Measurements from ENCODE around the gene TBATA.

The TBATA gene

GRCh38 chr10:70809726-70810125, 24.5 kb upstream of the TBATA start:
- TF ChIP-seq, protein P1, sequence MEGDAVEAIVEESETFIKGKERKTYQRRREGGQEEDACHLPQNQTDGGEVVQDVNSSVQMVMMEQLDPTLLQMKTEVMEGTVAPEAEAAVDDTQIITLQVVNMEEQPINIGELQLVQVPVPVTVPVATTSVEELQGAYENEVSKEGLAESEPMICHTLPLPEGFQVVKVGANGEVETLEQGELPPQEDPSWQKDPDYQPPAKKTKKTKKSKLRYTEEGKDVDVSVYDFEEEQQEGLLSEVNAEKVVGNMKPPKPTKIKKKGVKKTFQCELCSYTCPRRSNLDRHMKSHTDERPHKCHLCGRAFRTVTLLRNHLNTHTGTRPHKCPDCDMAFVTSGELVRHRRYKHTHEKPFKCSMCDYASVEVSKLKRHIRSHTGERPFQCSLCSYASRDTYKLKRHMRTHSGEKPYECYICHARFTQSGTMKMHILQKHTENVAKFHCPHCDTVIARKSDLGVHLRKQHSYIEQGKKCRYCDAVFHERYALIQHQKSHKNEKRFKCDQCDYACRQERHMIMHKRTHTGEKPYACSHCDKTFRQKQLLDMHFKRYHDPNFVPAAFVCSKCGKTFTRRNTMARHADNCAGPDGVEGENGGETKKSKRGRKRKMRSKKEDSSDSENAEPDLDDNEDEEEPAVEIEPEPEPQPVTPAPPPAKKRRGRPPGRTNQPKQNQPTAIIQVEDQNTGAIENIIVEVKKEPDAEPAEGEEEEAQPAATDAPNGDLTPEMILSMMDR (conservative IDR thresholded peaks at IDR 0.05; ENCODE audit: control insufficient read depth, insufficient read depth, low read depth, low read length): no peak
- no peak for DNase-seq (ENCODE audit: low read depth)
- H3K4me3 ChIP-seq (ENCODE audit: control insufficient read depth, low read depth, low read length): no peak overlapping the region

DNA sequence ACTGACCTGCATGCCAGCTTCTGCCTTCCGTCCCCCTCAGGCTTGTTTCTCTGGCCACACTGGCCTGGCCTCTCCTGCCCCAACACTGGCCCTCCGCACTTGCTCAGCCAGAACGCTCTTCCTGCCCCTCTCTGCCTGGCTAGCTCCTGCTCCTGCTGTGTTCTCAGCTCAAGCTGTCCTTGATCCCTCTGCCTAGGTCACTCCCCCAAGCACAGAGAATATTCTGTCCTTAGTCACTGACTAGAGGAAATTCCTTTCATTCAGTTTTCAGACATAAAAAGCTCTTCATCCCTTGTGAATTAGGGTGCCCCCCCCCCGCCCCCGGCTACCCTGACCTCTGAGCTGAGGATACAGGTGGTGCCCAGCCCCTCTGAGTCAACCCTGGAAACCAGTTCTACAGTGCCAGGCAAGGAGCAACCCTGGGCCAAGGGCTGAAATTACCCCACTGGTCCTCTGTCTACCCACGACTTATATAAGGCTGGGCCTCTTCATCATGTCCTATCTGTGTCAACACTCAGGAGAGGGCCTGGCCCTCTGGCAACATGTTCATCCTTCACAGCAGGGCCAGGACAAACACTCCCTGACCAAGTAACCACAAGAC, 23.9 kb upstream of the TBATA start:
- no peak overlapping the region for H3K4me3 ChIP-seq (ENCODE audit: control insufficient read depth, low read depth, low read length)
- TF ChIP-seq, protein P1 (conservative IDR thresholded peaks at IDR 0.05; ENCODE audit: control insufficient read depth, insufficient read depth, low read depth, low read length): no peak
- DNase-seq (ENCODE audit: low read depth): no peak

GRCh38 chr10:70807556-70807955, 22.4 kb upstream of the TBATA start:
- H3K4me3 ChIP-seq (ENCODE audit: control insufficient read depth, low read depth, low read length): no peak overlapping the region
- TF ChIP-seq, protein P1 (conservative IDR thresholded peaks at IDR 0.05; ENCODE audit: control insufficient read depth, insufficient read depth, low read depth, low read length): no peak
- no peak for DNase-seq (ENCODE audit: low read depth)

GRCh38 chr10:70806841-70807240, 21.7 kb upstream of the TBATA start:
- TF ChIP-seq, protein P1 (conservative IDR thresholded peaks at IDR 0.05; ENCODE audit: control insufficient read depth, insufficient read depth, low read depth, low read length): no peak
- H3K4me3 ChIP-seq (ENCODE audit: control insufficient read depth, low read depth, low read length): no peak overlapping the region
- no peak for DNase-seq (ENCODE audit: low read depth)

DNA sequence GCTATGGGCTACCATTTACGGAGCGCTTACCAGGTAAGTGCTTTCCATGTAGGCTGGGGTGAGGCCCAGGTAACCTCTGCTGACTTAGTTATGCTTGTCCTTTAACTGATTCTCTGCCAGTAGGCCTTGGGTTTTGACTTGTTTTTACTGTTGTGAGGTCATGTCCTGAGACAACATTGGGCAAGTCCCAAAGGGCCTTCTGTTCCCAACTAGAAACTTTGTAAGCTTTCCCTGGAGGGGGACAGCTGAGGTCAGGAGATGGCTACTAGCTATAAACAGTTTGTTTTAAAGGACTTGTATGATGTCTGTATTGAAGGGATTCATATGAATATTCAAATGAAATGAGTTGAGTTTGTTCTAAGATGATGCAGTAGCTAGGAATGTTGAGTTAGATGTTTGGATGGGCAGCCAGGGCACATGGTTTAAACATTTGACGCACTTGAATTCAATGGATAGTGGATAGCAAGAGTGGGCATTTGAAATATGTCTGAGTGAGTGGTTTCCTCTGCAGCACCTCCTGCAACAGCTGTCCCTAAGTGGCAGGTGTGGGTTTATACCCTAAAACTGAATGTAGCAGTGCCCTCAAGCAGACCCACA, 20.5 kb upstream of the TBATA start:
- TF ChIP-seq, protein P1 (conservative IDR thresholded peaks at IDR 0.05; ENCODE audit: control insufficient read depth, insufficient read depth, low read depth, low read length): no peak

DNA sequence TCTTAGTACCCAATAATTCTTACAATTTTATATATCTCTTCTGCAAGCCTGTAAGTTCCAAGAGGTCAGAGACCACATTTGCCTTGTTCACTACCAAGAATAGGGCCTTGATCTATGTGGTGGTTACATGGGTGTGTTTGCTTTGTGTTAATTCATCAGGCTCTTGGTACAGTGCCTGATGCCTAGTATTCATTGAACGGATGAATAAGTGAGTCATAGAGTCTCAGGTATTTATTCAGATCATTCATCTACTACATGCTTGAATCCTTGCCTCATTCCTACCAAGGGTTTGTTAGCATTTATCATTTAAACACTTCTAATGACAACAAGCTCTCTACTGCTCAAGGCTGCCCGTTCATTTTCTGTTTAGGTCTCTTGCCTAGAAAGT, 19.2 kb upstream of the TBATA start:
- TF ChIP-seq, protein P1 (conservative IDR thresholded peaks at IDR 0.05; ENCODE audit: control insufficient read depth, insufficient read depth, low read depth, low read length): no peak
- peak; percentile 14 for DNase-seq (ENCODE audit: low read depth)

More for the DNA sequence above, 20.5 kb upstream of the TBATA start:
- DNase-seq (ENCODE audit: low read depth): no peak
- no peak overlapping the region for H3K4me3 ChIP-seq (ENCODE audit: control insufficient read depth, low read depth, low read length)

More for the DNA sequence above, 19.2 kb upstream of the TBATA start:
- H3K4me3 ChIP-seq (ENCODE audit: control insufficient read depth, low read depth, low read length): no peak overlapping the region

Measured in fibroblast of mammary gland (primary cell).